IMR-90 (cell line): ENCODE results near the gene CRTAP.

Experiments used
- BHLHE40 ChIP-seq: fragments of 150-350 bp; IDR thresholded peaks from 2 replicates; pipeline ENCODE4 v1.6.1; 2016; ENCODE audit warnings: mild to moderate bottlenecking, low read depth, low read length
- CTCF ChIP-seq: conservative IDR thresholded peaks from 2 replicates; pipeline ENCODE4 v1.5.1; 2012; ENCODE audit warnings: mild to moderate bottlenecking, low read depth, low read length, improper control_type of control experiment
- FOS ChIP-seq: fragments of 150-350 bp; IDR thresholded peaks from 2 replicates; pipeline ENCODE4 v1.6.1; 2016; ENCODE audit warnings: low read depth, low read length
- RFX5 ChIP-seq: IDR thresholded peaks from 2 replicates; pipeline ENCODE4 v1.8.0; 2012; ENCODE audit warnings: low read depth, mild to moderate bottlenecking, low read length, moderate library complexity
- SMC3 ChIP-seq: fragments of 150-350 bp; IDR thresholded peaks from 2 replicates; pipeline ENCODE4 v1.6.1; 2016; ENCODE audit warnings: low read depth, mild to moderate bottlenecking, antibody characterized with exemption, low read length, moderate library complexity

GRCh38 chr3:33114622-33115023 lies 809 bp downstream of the CRTAP start:
- TF ChIP-seq BHLHE40 (no peak), RFX5 (no peak), CTCF (no peak), FOS (no peak), SMC3 (no peak)
